DMS114 treated with DMSO at 0.1 percent for 48 hours (cell line): ENCODE data around the gene NASP.

Source experiments
- DNase-seq: peaks from one replicate; lab custom pipeline; 2025; ENCODE audit not compliant: unreplicated experiment; lab: John Stamatoyannopoulos, UW

Gene NASP, protein sequence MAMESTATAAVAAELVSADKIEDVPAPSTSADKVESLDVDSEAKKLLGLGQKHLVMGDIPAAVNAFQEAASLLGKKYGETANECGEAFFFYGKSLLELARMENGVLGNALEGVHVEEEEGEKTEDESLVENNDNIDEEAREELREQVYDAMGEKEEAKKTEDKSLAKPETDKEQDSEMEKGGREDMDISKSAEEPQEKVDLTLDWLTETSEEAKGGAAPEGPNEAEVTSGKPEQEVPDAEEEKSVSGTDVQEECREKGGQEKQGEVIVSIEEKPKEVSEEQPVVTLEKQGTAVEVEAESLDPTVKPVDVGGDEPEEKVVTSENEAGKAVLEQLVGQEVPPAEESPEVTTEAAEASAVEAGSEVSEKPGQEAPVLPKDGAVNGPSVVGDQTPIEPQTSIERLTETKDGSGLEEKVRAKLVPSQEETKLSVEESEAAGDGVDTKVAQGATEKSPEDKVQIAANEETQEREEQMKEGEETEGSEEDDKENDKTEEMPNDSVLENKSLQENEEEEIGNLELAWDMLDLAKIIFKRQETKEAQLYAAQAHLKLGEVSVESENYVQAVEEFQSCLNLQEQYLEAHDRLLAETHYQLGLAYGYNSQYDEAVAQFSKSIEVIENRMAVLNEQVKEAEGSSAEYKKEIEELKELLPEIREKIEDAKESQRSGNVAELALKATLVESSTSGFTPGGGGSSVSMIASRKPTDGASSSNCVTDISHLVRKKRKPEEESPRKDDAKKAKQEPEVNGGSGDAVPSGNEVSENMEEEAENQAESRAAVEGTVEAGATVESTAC

DNA sequence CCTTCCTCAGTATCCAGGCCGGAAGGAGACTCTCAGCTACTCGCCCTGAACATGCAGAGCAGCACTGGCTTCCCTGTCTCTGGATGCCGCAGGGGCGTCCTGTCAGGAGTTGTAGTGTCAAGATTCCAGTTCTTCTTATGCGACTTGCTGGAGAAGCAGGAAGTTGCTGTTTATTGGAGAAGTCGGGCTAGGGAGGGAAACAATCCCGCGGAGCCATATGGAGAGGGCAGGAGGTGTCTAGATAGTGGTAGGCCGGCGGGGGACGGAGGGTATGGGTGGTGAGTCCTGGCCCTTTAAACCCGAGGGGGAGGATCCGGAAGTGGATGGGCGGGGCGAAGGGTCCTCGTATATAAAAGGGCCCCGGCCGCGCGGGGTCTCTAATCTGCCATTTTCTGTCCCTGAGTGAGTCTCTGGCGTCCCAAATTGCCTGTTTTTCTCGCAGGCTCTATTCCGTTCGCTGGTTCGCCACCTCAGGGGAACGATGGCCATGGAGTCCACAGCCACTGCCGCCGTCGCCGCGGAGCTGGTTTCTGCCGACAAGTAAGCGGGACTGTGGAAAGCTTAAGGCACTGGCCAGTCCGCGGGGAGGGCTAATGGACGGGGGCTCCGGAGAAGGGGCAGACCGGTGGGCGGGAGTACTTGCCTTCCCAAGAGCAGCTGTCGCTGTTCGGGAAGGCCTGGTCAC is at the start of gene NASP:
Gene NASP, plus strand, starts transcription at position 376 of the 685 bp plus-strand sequence. Its CDS starts 106 bp downstream, at position 482.
- DNase-seq = peak; percentile 85

DNA sequence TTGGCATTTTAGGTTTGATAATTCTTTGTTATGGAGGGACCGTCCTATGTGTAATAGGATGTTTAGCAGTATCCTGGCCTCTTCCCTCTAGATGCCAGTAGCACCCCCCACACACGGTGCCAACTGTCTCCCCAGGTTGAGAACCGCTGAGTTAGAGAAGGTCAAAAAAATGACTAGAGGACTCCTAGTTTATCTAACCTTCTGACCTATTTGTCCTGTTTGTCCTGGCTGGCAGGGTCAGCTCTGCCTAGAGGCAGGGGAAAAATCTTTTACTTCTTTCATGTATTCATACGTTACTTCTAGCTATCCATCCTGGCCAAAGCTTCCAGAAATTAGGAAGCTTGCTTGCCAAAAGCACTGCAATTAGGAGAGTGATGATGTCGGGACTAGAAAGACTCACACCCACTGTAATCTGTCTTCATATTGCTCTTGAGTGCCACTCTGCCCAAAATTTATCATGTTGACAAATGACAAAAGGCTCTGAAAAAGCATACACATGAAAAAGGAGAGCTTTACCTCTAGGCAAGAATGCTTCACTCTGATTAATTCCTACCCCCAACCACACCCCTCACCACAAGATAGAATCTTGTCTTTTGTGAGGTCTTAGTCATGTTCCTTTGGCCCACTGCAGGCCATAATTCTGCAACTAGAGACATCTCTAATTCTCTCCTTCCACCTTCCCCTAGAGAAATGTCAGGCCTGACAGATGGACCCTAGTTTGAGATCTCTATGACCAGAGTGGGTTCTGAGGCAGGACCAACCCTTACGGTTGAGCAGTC is 47.7 kb upstream of the NASP start:
- no peak for DNase-seq

DNA sequence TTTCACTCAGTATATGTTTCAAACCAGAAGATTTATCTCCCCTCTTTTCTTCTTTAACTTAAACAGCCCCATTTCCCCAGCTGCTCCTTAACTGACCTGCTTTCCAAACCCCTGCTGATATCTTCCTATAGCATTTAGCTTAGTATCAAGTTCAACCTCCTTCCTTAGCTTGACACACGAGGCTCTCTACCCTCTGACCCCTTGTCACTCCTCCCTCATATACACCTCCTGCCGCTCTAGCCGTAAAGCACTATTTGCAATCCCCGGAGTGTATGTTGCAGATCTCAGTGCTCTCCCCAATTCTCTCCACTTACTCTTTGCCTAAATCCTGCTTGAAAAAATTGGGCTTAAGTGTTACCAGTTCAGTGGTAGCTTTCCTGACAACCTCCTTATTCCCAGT is 47.0 kb upstream of the NASP start:
- DNase-seq = no peak

DNA sequence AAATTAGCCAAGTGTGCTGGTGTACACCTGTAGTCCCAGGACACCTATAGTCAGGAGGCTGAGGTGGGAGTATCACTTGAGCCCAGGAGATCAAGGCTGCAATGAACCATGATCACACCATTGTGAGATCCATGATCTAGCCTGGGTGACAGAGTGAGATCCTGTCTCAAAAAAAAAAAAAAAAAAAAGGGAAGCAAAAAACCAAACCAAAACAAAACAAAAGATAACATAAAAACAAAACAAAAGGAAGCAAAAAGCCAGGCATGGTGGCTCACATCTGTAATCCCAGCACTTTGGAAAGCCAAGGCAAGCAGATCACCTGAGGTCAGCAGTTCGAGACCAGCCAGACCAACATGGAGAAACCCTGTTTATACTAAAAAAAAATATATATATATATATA is 42.6 kb upstream of the NASP start:
- no peak for DNase-seq

DNA sequence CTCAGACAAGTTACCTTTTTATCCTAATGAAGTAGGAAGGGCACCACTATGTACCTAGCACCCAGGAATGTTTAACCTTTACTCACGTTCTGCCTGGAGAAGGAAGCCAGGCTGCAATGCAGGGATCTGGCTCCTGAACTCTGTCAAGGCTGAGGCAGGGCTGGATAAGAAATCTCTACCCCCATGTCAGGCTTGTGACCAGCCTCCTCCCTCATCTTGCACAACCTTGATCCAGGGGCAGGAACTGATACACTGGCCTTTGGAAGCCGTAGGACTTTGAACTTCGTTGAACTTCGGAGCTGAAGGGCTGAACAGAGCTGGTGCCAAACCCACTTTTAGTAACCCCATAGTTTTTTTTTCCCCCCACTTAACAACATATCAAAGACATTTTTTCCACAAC is 41.2 kb upstream of the NASP start:
- no peak for DNase-seq

DNA sequence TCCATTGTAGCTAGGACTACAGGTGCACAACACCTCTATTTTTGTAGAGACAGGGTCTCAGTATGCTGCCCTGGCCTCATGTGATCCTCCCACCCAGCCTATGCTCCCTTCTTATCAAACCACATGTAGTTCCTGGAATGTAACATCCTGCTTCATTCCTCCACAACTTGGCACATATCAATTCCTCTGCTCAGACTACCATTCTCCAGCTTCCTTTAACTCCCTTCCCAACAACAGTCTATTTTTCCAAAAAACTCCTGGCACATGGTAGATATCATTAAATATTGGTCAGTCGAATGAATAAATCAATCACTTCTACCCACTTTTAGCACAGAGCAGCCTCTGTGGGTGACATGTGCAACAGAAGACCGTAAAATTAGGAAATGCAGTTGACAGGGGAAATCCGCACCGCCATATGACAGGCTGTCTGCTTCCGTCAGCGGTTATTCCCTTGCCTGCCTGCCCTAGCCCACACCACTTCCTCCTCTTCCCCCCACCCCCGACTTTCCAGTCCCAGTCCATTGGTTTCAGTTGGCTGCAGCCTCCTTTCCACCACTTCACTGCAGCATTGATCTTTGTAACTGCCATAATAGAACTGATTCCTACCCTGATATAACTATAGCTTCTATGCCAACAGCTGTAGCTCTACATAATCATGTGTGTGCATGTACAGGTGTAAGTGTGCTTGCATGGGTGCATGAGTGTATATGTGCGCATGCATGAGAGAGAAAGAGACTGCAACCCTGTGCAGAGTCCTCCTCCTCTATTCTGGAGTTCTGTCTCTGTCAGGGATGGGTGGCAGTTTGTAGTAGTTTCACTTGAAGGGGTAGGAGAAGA is 40.0 kb upstream of the NASP start:
- no peak for DNase-seq

DNA sequence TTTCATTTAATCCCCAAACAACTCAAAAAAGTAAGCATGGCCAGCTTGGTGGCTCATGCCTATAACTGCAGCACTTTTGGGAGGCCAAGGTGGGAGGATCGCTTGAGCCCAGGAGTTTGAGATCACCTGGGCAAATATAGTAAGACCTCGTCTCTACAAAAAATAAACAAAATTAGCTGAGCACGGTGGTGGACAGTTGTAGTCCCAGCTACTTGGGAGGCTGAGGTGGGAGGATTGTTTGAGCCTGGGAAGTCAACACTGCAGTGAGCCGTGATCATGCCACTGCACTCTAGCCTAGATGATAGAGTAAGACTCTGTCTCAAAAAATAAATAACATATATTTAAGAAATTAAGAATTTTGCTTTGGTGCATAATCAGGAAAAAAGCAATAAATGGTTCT is 39.3 kb upstream of the NASP start:
- no peak for DNase-seq

DNA sequence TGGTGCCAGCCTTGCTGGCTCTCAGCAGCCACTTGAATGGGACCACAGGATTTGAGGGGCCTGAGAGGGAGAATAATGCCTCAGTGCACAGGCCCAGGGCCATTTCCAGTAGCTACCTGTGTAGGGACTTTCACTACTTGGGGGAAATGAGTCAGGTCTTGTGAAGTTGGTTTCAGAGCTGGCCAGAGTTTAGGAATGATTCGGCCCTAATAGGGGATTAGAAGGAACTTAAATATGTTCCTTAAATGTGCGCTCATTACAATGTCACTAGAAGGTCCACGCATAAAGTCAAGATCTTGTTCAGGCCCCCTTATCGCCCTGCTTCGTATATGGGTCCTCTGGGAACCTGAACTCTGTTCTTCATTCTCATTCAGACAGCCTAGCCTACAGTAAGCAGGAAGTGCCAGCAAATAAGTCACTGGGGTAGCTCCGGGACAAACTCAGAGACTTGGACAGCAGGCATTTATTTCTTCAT is 38.8 kb upstream of the NASP start:
- no peak for DNase-seq

DNA sequence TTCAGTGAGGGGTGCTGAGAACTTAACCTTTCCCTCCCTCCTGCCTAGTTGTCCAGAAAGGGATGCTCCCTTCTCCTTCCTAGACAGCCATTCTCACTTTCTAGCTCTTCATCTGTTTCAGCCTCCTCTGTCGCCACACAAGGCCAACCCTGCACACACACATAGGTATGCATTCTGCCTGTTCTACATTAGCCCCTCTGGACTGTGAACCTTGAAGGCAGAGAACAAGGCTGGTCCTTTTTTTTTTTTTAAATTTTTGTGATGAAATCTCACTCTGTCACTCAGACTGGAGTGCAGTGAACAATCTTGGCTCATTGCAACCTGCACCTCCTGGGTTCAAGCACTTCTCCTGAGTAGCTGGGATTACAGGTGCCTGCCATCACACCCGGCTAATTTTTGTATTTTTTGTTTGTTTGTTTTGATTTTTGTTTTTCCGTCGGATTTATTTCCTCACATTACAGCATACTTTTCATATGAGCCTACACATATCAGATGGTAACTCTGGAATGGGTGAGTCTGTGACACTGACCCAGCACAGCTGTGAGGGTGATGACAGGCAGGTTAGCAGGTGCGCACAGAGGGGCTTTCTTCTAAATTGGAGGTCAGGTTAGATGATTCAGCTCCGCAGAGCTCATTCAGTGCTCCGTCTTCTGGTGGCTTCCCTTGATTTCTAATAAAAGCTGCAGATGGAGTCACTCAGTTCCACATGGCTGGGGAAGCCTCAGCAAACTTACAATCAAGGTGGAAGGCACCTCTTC is 38.1 kb upstream of the NASP start:
- DNase-seq = no peak

DNA sequence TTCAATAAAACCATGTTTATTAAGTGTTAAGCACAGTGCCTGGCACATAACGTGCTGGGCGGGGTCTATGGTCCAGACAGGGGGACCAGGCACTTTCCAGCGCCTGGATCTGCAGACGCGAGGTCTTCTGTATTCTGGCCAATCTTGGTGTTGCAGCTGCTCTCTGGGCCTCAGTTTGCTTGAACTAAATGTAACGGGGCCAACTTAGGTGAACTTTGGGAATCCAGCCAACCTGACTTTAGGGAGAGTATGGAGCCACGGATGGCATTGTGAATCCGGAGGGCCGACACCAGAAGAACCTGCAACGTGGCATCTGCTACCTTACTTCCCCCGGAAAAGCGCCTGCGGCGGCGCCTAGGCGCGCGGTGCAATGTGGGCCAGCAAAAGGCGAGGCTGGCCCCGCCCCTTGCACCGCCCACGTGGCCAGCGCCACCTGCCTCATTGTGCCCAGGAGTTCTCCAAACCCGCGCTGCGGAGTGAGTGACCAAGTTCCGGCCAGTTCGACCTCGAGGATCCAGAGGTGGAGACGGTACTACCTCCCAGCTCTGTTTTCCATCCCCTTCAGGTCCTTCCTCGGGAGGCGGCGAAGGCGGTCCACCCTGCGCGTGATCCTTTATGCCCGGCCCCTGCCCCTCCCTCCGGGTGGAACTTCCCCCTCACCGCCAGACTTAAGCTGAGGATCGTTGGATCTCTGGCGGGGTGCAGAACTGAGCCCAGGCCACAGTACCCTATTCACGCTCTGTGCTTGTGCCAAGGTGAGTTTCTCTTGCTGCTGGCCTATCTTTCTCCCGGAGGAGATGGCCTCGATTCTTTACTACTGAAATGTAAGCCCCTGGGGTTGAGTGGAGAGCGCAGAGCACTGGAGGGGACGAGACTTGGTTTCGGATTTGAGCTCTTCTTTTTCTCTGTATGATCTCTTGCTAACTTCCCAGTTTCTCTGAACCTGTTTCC is 33.2 kb upstream of the NASP start, which contains the start of gene AKR1A1:
Gene AKR1A1, plus strand, starts transcription at position 426 of the 951 bp plus-strand sequence. CDS start 10,969 bp downstream, outside the sequence.
- peak; percentile 89 for DNase-seq

DNA sequence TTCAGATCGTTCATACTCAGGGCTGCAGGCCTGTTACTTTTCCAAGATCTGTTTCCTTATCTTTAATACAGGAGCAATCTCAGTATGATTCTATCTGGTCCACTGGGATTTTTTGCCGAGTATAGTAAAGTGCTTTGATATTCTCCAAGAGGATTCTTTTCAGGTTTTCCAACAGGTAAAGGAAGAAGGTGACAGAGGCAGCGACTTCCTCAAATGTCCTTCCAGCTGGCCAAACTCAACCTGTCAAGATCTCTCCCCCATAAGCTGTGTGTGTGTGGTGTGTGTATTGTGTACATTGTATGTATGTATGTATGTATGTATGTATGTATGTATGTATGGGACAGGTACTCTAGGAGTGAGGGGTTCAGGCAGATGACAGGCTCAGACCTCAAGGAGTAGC is 32.2 kb upstream of the NASP start:
- DNase-seq = no peak

DNA sequence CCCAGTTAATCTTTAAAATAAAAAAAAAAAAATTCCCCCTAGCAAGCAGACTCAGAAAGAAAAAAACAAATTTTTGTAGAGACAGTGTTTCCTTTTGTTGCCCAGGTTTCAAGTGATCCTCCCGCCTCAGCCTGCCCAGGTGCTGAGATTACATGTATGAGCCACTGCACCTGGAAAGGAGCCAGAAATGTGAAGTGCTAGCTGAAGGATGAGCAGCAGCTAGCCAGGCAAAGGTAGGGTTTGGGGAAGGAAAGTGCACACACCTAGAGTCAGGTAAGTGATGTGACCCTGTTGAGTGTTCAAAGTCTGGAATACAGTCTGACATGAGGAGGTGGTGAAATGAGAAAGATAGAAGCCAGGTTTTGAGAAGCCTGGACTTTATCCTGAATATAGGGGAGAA is 31.5 kb upstream of the NASP start:
- no peak for DNase-seq

DNA sequence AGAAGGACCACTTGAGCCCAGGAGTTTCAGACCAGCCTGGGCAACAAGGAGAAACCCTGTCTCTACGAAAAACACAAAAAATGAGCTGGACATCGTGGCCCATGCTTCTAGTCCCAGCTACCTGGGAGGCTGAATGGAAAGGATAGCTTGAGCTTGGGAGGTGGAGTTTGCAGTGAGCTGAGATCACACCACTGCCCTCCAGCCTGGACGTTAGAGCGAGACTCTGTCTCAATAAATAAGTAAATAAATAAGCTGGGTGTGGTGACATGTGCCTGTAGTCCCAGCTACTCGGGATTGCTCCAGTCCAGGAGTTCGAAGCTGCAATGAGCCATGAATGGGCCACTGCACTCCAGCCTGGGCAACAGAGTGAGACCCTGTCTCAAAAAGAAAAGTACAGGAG is 29.6 kb upstream of the NASP start:
- no peak for DNase-seq

DNA sequence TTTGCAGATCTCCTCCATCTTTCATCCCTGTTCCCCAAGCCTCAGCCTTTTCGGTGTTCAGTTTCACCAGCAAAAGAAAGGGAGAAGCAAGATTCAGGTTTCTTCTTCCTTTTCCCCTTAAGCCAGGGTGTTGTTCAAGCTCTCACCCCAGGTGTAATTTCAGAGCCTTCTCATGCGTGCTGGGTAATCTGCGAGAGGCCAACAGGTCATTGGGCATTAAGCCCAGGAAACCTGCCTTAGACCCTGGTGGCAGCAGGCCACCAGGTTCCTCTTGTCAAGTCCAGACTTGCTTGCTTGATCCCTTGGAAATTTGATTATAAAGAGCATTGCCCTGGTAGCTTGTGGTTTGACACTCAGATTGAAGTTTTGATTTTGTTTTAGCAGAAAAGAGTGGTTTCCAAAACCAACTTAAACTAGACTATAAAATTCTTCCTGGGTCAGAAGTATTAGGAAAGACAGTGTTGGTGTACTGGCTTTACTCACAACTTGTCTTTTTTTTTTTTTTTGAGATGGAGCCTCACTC is 26.4 kb upstream of the NASP start:
- no peak for DNase-seq

DNA sequence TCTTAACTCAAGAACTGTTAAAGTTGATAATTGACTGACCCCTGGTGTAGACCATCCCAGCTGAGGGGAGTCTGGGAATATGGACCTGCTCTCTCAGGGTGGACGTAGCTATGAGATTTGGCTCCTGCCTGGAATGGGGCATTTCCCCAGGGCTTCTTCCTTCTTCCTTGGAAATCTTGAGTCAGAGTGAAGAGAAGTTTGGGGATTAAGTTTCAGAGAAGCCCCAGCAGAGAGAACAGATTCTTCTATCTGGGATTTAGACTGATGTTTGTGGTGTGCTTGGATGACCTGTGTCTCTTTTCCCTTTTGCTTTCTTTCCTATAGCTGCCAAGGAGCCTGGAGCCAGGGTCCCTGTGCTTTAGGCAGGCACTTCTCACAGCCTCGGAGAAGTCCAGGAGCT is 20.0 kb upstream of the NASP start:
- no peak for DNase-seq

DNA sequence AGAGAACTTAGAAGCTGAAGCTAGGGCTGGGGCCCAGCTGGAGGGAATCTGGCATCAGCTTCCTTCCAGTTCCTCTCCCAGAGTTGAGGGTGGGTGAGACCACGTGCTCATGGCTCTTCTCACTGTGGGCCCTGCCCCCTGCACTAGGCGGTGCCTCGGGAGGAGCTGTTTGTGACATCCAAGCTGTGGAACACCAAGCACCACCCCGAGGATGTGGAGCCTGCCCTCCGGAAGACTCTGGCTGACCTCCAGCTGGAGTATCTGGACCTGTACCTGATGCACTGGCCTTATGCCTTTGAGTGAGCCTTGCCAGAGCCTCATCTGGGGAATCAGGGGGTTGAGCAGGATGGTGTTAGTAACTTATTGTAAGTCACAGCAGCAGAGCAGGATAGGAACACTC is 17.1 kb upstream of the NASP start:
- DNase-seq = no peak

DNA sequence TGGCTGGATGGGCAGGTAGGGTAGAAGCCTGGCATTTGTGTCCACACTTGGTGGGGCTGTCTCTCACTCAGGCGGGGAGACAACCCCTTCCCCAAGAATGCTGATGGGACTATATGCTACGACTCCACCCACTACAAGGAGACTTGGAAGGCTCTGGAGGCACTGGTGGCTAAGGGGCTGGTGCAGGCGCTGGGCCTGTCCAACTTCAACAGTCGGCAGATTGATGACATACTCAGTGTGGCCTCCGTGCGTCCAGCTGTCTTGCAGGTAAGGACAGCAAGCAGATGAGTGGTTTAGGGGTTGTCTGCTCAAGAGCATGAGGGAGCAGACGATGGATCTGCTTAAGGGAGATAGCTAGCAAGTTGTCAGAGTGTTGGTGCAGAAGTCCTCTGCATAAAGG is 15.9 kb upstream of the NASP start:
- DNase-seq = no peak

DNA sequence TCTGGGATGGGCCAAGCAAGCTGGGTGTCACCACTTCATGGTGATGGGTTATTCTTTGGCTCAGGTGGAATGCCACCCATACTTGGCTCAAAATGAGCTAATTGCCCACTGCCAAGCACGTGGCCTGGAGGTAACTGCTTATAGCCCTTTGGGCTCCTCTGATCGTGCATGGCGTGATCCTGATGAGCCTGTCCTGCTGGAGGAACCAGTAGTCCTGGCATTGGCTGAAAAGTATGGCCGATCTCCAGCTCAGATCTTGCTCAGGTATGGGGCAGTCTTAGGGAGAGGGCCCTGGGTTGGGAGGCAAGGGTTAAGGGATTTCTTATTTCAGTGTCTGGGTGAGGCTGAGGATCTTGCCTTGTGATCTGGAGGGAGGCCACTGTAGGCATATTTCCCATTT is 15.4 kb upstream of the NASP start:
- no peak for DNase-seq
